Activated T-cell treated with anti-CD3 and anti-CD28 coated beads, Interleukin-2, amount 50 U/mL, for 72 hours (primary cell): ENCODE data around the gene BHLHA9. TPM values are rescaled to one million over a fixed set of nuclear protein-coding genes. Genes with fewer than 3 reads are reported as not detected.

Source experiments
- ATAC-seq, 2 donors: fragments of 150-1000 bp; cut with Tn5 transposase; replicated peaks in 1 of 2; 2 replicates each; pipeline ENCODE4 v1.10.0; 2021; ENCODE audit warnings: moderate library complexity in 2 of 2, mild to moderate bottlenecking in 1 of 2
- DNase-seq, 2 donors: peaks; one replicate each; pipeline ENCODE4 v3.0.0; 2021 to 2022; ENCODE audit warnings: mixed read lengths in 1 of 2
- H3K27ac Mint-ChIP-seq: one replicate; pipeline ENCODE4 v1.8.0; 2022; ENCODE audit warnings: mild to moderate bottlenecking, moderate library complexity, mixed read lengths
- H3K27me3 Mint-ChIP-seq: one replicate; pipeline ENCODE4 v1.8.0; 2022; ENCODE audit warnings: low read depth, mixed read lengths
- H3K36me3 Mint-ChIP-seq, 2 donors: one replicate each; pipeline ENCODE4 v1.8.0; 2022; ENCODE audit warnings: mixed read lengths in 2 of 2, mild to moderate bottlenecking in 1 of 2; ENCODE audit not compliant: insufficient read depth in 2 of 2
- H3K4me1 Mint-ChIP-seq: one replicate; pipeline ENCODE4 v1.8.0; 2022; ENCODE audit warnings: low read depth, mixed read lengths
- H3K4me3 Mint-ChIP-seq, 2 donors: one replicate each; pipeline ENCODE4 v1.8.0; 2022; ENCODE audit warnings: mild to moderate bottlenecking in 2 of 2, mixed read lengths in 2 of 2, moderate library complexity in 2 of 2
- H3K9me3 Mint-ChIP-seq, 2 donors: one replicate each; pipeline ENCODE4 v1.8.0; 2022; ENCODE audit warnings: mixed read lengths in 2 of 2
- total RNA-seq, 2 donors: library from RNA; stranded (reverse); gene quantifications; one replicate each; pipeline ENCODE4 v1.2.3, GENCODE V29; 2022

BHLHA9 gene
- total RNA-seq, 2 donors from 2014 or later = not detected

- H3K27ac Mint-ChIP-seq = no peak overlapping the region
- no peaks in the 10 kb centered on the region for H3K36me3 Mint-ChIP-seq
- no peaks in the 10 kb centered on the region for H3K9me3 Mint-ChIP-seq
- no peaks in the 10 kb centered on the region for H3K4me1 Mint-ChIP-seq
- DNase-seq (no peak), ATAC-seq (no peak)
- no peak overlapping the region for H3K4me3 Mint-ChIP-seq
- peaks cover 12% of the 10 kb centered on the region for H3K27me3 Mint-ChIP-seq
Observed at GRCh38 chr17:1315409-1315808, 45.2 kb downstream of the BHLHA9 start.

GRCh38 chr17:1315891-1316403 is 45.7 kb downstream of the BHLHA9 start:
- Mint-ChIP-seq H3K27ac (no peak overlapping the region), H3K36me3 (no peaks in the 10 kb centered on the region), H3K27me3 (peaks cover 15% of the 10 kb centered on the region), H3K9me3 (no peaks in the 10 kb centered on the region), H3K4me3 (no peak overlapping the region), H3K4me1 (no peaks in the 10 kb centered on the region)
- DNase-seq (no peak), ATAC-seq (no peak)

Other genes with a start within 250 kb of the BHLHA9 start
- gene ABR, start 90.5 kb upstream of the BHLHA9 start, total RNA-seq = 10 to 100 TPM; 65.8 to 70.8 TPM
- under 1 TPM; 0.10 to 0.12 TPM for gene TRARG1, start 9.2 kb downstream of the BHLHA9 start, total RNA-seq
- gene YWHAE, start 129.8 kb downstream of the BHLHA9 start, total RNA-seq = 100 to 1,000 TPM; 328 to 339 TPM
- gene CRK, start 185.8 kb downstream of the BHLHA9 start, total RNA-seq = 10 to 100 TPM; 18.7 to 22.9 TPM
- gene MYO1C, start 222.2 kb downstream of the BHLHA9 start, total RNA-seq = 10 to 100 TPM; 32.8 to 49.9 TPM
- gene INPP5K, start 246.2 kb downstream of the BHLHA9 start, total RNA-seq = 10 to 100 TPM; 48.4 to 51.2 TPM